H9 (cell line): Measurements from ENCODE around the gene MIGA2. TPM values are rescaled to one million over a fixed set of nuclear protein-coding genes. Genes with fewer than 3 reads are reported as not detected.
A peak's percentile ranks its signal among the peaks of the same experiment; 100 is the strongest.

Experiments used
- DNase-seq: peaks from one replicate; pipeline ENCODE4 v3.0.0-alpha.2; 2017
- H2AFZ ChIP-seq: one replicate; pipeline ENCODE4 v1.6.1; 2013; ENCODE audit warnings: mild to moderate bottlenecking, low read length, control low read depth, moderate library complexity
- H2AK5ac ChIP-seq: 2 replicates; pipeline ENCODE4 v1.6.1; 2013; ENCODE audit warnings: low read length, control low read depth, mixed read lengths; ENCODE audit not compliant: insufficient read length
- H2BK120ac ChIP-seq: one replicate; pipeline ENCODE4 v1.6.1; 2013; ENCODE audit warnings: low read depth, mild to moderate bottlenecking, low read length, control low read depth, inconsistent platforms; ENCODE audit not compliant: poor library complexity, severe bottlenecking
- H2BK12ac ChIP-seq: 2 replicates; pipeline ENCODE4 v1.6.1; 2013; ENCODE audit warnings: low read length, control low read depth, mixed read lengths, low read depth; ENCODE audit not compliant: insufficient read length
- H2BK15ac ChIP-seq: 2 replicates; pipeline ENCODE4 v1.6.1; 2013; ENCODE audit warnings: low read depth, low read length, control low read depth
- H2BK20ac ChIP-seq: one replicate; pipeline ENCODE4 v1.6.1; 2013; ENCODE audit warnings: low read depth, mild to moderate bottlenecking, low read length, control low read depth, inconsistent platforms; ENCODE audit not compliant: poor library complexity, severe bottlenecking
- H2BK5ac ChIP-seq: 2 replicates; pipeline ENCODE4 v1.6.1; 2013; ENCODE audit warnings: low read length, control low read depth, mixed read lengths; ENCODE audit not compliant: insufficient read length
- H3K14ac ChIP-seq: 2 replicates; pipeline ENCODE4 v1.6.1; 2013; ENCODE audit warnings: low read length, control low read depth; ENCODE audit not compliant: insufficient read depth
- H3K18ac ChIP-seq: 2 replicates; pipeline ENCODE4 v1.6.1; 2013; ENCODE audit warnings: low read depth, mild to moderate bottlenecking, mixed read lengths, low read length, control low read depth; ENCODE audit not compliant: insufficient read length
- H3K23ac ChIP-seq: 2 replicates; pipeline ENCODE4 v1.6.1; 2013; ENCODE audit warnings: low read length, control low read depth, mixed read lengths, low read depth; ENCODE audit not compliant: insufficient read length
- H3K23me2 ChIP-seq: 2 replicates; pipeline ENCODE4 v1.6.1; 2013; ENCODE audit warnings: low read depth, mild to moderate bottlenecking, mixed read lengths, low read length, control low read depth; ENCODE audit not compliant: insufficient read length, poor library complexity, severe bottlenecking
- H3K27ac ChIP-seq: 2 replicates; pipeline ENCODE4 v1.5.1; 2013; ENCODE audit warnings: low read length, control low read depth, mixed read lengths, low read depth; ENCODE audit not compliant: insufficient read length
- H3K27me3 ChIP-seq: 2 replicates; pipeline ENCODE4 v1.6.1; 2013; ENCODE audit warnings: low read length, control low read depth, inconsistent platforms; ENCODE audit not compliant: insufficient read depth
- H3K4ac ChIP-seq: 2 replicates; pipeline ENCODE4 v1.6.1; 2013; ENCODE audit warnings: low read depth, mild to moderate bottlenecking, control low read depth, inconsistent platforms, low read length, moderate library complexity
- H3K4me1 ChIP-seq: 2 replicates; pipeline ENCODE4 v1.6.1; 2013; ENCODE audit warnings: low read length, control low read depth, inconsistent platforms; ENCODE audit not compliant: insufficient read depth
- H3K4me2 ChIP-seq: 2 replicates; pipeline ENCODE4 v1.6.1; 2013; ENCODE audit warnings: low read length, control low read depth, mixed read lengths; ENCODE audit not compliant: insufficient read length, insufficient read depth
- H3K56ac ChIP-seq: 2 replicates; pipeline ENCODE4 v1.6.1; 2013; ENCODE audit warnings: low read depth, mild to moderate bottlenecking, mixed read lengths, low read length, control low read depth; ENCODE audit not compliant: insufficient read length
- H3K79me1 ChIP-seq: 2 replicates; pipeline ENCODE4 v1.6.1; 2013; ENCODE audit warnings: low read depth, mild to moderate bottlenecking, moderate library complexity, low read length, control low read depth, inconsistent platforms; ENCODE audit not compliant: insufficient read depth, poor library complexity, severe bottlenecking
- H3K79me2 ChIP-seq: 2 replicates; pipeline ENCODE4 v1.6.1; 2013; ENCODE audit warnings: low read length, control low read depth, inconsistent platforms; ENCODE audit not compliant: insufficient read depth
- H3K9ac ChIP-seq: 2 replicates; pipeline ENCODE4 v1.6.1; 2013; ENCODE audit warnings: low read length, control low read depth, mixed read lengths; ENCODE audit not compliant: insufficient read length; ENCODE audit errors: extremely low read depth
- H3K9me3 ChIP-seq: one replicate; pipeline ENCODE4 v1.6.1; 2013; ENCODE audit warnings: low read depth, low read length, inconsistent platforms; ENCODE audit not compliant: control insufficient read depth
- H3T11ph ChIP-seq: one replicate; pipeline ENCODE4 v1.6.1; 2013; ENCODE audit warnings: mild to moderate bottlenecking, low read length, control low read depth, inconsistent platforms
- H4K20me1 ChIP-seq: one replicate; pipeline ENCODE4 v1.6.1; 2013; ENCODE audit not compliant: control insufficient read depth, insufficient read length, insufficient read depth
- H4K5ac ChIP-seq: 2 replicates; pipeline ENCODE4 v1.6.1; 2013; ENCODE audit warnings: low read depth, mild to moderate bottlenecking, mixed read lengths, low read length, control low read depth; ENCODE audit not compliant: insufficient read length
- H4K8ac ChIP-seq: replicated peaks from 2 replicates; pipeline ENCODE4 v1.6.1; 2013; ENCODE audit warnings: low read length, control low read depth, mixed read lengths, low read depth; ENCODE audit not compliant: insufficient read length
- H4K91ac ChIP-seq: 2 replicates; pipeline ENCODE4 v1.6.1; 2013; ENCODE audit warnings: low read depth, mild to moderate bottlenecking, moderate library complexity, mixed read lengths, low read length, control low read depth; ENCODE audit not compliant: insufficient read length
- H3K27ac Mint-ChIP-seq, 3 experiments: 2 replicates in 2 of 3; 3 replicates in 1 of 3; pipeline ENCODE4 v1.8.0; 2020 to 2021; ENCODE audit warnings: mixed read lengths in 3 of 3, mild to moderate bottlenecking in 1 of 3, moderate library complexity in 1 of 3
- H3K27me3 Mint-ChIP-seq: 2 replicates; pipeline ENCODE4 v1.8.0; 2021; ENCODE audit warnings: low read depth, mild to moderate bottlenecking, moderate library complexity, mixed read lengths
- H3K36me3 Mint-ChIP-seq, 3 experiments: 2 replicates in 2 of 3; 3 replicates in 1 of 3; pipeline ENCODE4 v1.8.0; 2020 to 2021; ENCODE audit warnings: low read depth in 3 of 3, mixed read lengths in 3 of 3; ENCODE audit not compliant: insufficient read depth in 1 of 3
- H3K4me1 Mint-ChIP-seq, 2 experiments: 2 replicates each; pipeline ENCODE4 v1.8.0; 2020; ENCODE audit warnings: mixed read lengths in 2 of 2
- H3K4me3 Mint-ChIP-seq, 2 experiments: 2 replicates in 1 of 2; 3 replicates in 1 of 2; pipeline ENCODE4 v1.8.0; 2020 to 2021; ENCODE audit warnings: mild to moderate bottlenecking in 2 of 2, mixed read lengths in 2 of 2, moderate library complexity in 1 of 2
- H3K9me3 Mint-ChIP-seq, 2 experiments: 2 replicates in 1 of 2; 3 replicates in 1 of 2; pipeline ENCODE4 v1.8.0; 2020; ENCODE audit warnings: mild to moderate bottlenecking in 2 of 2, mixed read lengths in 2 of 2, moderate library complexity in 1 of 2
- WGBS: extraction: QIAGEN DNeasy Blood & Tissue Kit; methylation state at CpG from one replicate; pipeline ENCODE4 v1.1.7; 2013; ENCODE audit warnings: missing lambda C conversion rate, low lambda C conversion rate, mixed read lengths; ENCODE audit not compliant: insufficient read length; ENCODE audit errors: extremely low coverage; 5-methylcytosine and 5-hydroxymethylcytosine counted together
- total RNA-seq: library from RNA; stranded (reverse); gene quantifications from 2 replicates; pipeline ENCODE4 v1.2.1, GENCODE V29; 2021
- TF ChIP-seq, protein P1 (sequence below): fragments of 200-600 bp; sonication (generic); conservative IDR thresholded peaks from 3 replicates; pipeline ENCODE4 v1.8.0; 2021; ENCODE audit warnings: antibody characterized with exemption, mild to moderate bottlenecking

Gene MIGA2
- total RNA-seq, 1 experiment from 2014 or later: 37.8 TPM

DNA sequence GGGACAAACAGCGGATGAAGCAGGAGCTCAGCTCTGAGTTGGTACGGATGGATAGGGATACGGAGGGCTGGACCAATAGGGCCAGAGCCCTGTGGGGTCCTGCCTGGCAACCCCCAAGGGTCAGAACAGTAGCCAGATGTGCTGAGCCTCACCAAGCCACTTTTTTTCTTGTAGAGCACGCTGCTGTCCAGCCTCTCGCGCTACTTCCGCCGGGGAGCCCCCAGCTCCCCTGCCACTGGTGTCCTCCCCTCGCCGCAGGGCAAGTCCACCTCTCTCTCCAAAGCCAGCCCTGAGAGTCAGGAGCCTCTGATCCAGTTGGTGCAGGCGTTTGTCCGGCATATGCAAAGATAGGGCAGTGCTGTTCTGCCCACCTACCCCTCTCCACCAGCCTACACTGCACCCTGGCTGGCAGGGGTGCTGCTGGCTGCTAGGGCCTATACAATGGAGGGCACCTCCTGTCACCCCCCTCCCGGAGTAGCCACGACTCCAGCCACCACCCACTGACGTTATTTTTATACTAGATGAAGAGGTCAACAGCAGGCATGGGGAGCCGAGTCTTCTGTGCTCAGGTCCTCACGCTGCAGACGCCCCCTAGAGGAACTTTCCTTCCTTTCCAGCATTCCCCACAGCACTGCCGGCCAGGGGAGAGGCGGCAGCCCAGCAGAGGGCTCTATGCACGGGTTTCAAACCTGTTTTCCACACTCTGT is 29.9 kb upstream of the MIGA2 start:
- H2BK5ac ChIP-seq: no peak overlapping the region
- no CpG with 5 or more reads among the region's 21 CpGs for WGBS
- no peak overlapping the region for H3K14ac ChIP-seq
- no peak overlapping the region for H4K8ac ChIP-seq
- no peaks in the 10 kb centered on the region for H4K20me1 ChIP-seq
- TF ChIP-seq, protein P1, sequence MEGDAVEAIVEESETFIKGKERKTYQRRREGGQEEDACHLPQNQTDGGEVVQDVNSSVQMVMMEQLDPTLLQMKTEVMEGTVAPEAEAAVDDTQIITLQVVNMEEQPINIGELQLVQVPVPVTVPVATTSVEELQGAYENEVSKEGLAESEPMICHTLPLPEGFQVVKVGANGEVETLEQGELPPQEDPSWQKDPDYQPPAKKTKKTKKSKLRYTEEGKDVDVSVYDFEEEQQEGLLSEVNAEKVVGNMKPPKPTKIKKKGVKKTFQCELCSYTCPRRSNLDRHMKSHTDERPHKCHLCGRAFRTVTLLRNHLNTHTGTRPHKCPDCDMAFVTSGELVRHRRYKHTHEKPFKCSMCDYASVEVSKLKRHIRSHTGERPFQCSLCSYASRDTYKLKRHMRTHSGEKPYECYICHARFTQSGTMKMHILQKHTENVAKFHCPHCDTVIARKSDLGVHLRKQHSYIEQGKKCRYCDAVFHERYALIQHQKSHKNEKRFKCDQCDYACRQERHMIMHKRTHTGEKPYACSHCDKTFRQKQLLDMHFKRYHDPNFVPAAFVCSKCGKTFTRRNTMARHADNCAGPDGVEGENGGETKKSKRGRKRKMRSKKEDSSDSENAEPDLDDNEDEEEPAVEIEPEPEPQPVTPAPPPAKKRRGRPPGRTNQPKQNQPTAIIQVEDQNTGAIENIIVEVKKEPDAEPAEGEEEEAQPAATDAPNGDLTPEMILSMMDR: peak; percentile 92
- no peak overlapping the region for H2AK5ac ChIP-seq
- H3K9me3 Mint-ChIP-seq: no peaks in the 10 kb centered on the region
- no peak overlapping the region for H3K4me3 Mint-ChIP-seq
- H3K27me3 Mint-ChIP-seq: no peaks in the 10 kb centered on the region; the same call in 1 of the 2 replicates
- H3T11ph ChIP-seq: no peak overlapping the region
- no peaks in the 10 kb centered on the region for H3K4me1 ChIP-seq
- no peak overlapping the region for H2BK120ac ChIP-seq
- no peak overlapping the region for H3K23ac ChIP-seq
- no peaks in the 10 kb centered on the region for H3K9me3 ChIP-seq
- no peak overlapping the region for H2BK20ac ChIP-seq
- no peak overlapping the region for H3K9ac ChIP-seq
- H3K23me2 ChIP-seq: no peaks in the 10 kb centered on the region
- no peak overlapping the region for H3K56ac ChIP-seq
- H3K18ac ChIP-seq: no peak overlapping the region
- no peak overlapping the region for H3K27ac ChIP-seq
- H3K27me3 ChIP-seq: no peaks in the 10 kb centered on the region
- no peak overlapping the region for H3K4me2 ChIP-seq
- peaks cover 0 to 2% of the 10 kb centered on the region in 2 experiments; a peak in 1 of 4 replicates for H3K4me1 Mint-ChIP-seq
- H2AFZ ChIP-seq: no peak overlapping the region
- H2BK15ac ChIP-seq: no peak overlapping the region
- peak; percentile 81 for DNase-seq
- H4K5ac ChIP-seq: no peak overlapping the region
- H3K79me1 ChIP-seq: no peaks in the 10 kb centered on the region
- peak overlapping the region in 2 of 3 experiments; percentile 29 to 77; a peak in 1 of 7 replicates for H3K27ac Mint-ChIP-seq
- no peak overlapping the region for H3K4ac ChIP-seq
- no peak overlapping the region for H2BK12ac ChIP-seq
- H3K79me2 ChIP-seq: no peaks in the 10 kb centered on the region
- H4K91ac ChIP-seq: no peak overlapping the region
- peaks cover 38 to 73% (median 50%) of the 10 kb centered on the region in 3 experiments for H3K36me3 Mint-ChIP-seq
